Skeletal muscle tissue (tissue), 4 donors: Measurements from ENCODE around the gene RHOBTB3. TPM values are rescaled to one million over a fixed set of nuclear protein-coding genes. Genes with fewer than 3 reads are reported as not detected.

Source experiments
- H3K27ac ChIP-seq: one replicate; pipeline ENCODE4 v1.7.0; 2013; ENCODE audit warnings: mild to moderate bottlenecking, low read depth, low read length, inconsistent platforms
- H3K27me3 ChIP-seq, 3 donors: one replicate each; pipeline ENCODE4 v1.7.0; 2013; ENCODE audit warnings: low read length in 3 of 3; ENCODE audit not compliant: control insufficient read depth in 3 of 3, insufficient read depth in 3 of 3
- H3K36me3 ChIP-seq, 3 donors: one replicate each; pipeline ENCODE4 v1.7.0; 2013; ENCODE audit warnings: low read length in 3 of 3; ENCODE audit not compliant: control insufficient read depth in 3 of 3, insufficient read depth in 3 of 3
- H3K4me1 ChIP-seq, 3 donors: one replicate each; pipeline ENCODE4 v1.7.0; 2013; ENCODE audit warnings: low read length in 3 of 3, mild to moderate bottlenecking in 3 of 3; ENCODE audit not compliant: control insufficient read depth in 3 of 3, insufficient read depth in 3 of 3
- H3K4me3 ChIP-seq, 3 donors: one replicate each; pipeline ENCODE4 v1.7.0; 2013; ENCODE audit warnings: low read length in 3 of 3
- H3K9ac ChIP-seq, 3 donors: one replicate each; pipeline ENCODE4 v1.7.0; 2013; ENCODE audit warnings: low read length in 3 of 3, mild to moderate bottlenecking in 3 of 3, moderate library complexity in 2 of 3, low read depth in 1 of 3
- H3K9me3 ChIP-seq, 3 donors: one replicate each; pipeline ENCODE4 v1.7.0; 2013; ENCODE audit warnings: low read length in 3 of 3; ENCODE audit not compliant: control insufficient read depth in 3 of 3
- total RNA-seq: library from RNA; depleted of rRNA; stranded (reverse); fragments of >200 nt; gene quantifications from one replicate; pipeline ENCODE4 v1.2.3, GENCODE V29; 2014
- donor health status: Osteomylitis.

Gene RHOBTB3
- total RNA-seq, 1 donor from 2014 or later: 640 TPM

GRCh38 chr5:95725937-95726810 lies 5.0 kb upstream of the RHOBTB3 start:
- no peaks in the 10 kb centered on the region for H3K9me3 ChIP-seq
- peaks cover 8 to 9% (median 9%) of the 10 kb centered on the region in 3 donors for H3K4me1 ChIP-seq
- peak overlapping the region in 2 of 3 donors; percentile 9 to 32 for H3K4me3 ChIP-seq
- H3K9ac ChIP-seq: peak overlapping the region in 1 of 3 donors; percentile 12
- H3K36me3 ChIP-seq: no peaks in the 10 kb centered on the region
- H3K27ac ChIP-seq: peak overlapping the region; percentile 36
- no peaks in the 10 kb centered on the region for H3K27me3 ChIP-seq

DNA sequence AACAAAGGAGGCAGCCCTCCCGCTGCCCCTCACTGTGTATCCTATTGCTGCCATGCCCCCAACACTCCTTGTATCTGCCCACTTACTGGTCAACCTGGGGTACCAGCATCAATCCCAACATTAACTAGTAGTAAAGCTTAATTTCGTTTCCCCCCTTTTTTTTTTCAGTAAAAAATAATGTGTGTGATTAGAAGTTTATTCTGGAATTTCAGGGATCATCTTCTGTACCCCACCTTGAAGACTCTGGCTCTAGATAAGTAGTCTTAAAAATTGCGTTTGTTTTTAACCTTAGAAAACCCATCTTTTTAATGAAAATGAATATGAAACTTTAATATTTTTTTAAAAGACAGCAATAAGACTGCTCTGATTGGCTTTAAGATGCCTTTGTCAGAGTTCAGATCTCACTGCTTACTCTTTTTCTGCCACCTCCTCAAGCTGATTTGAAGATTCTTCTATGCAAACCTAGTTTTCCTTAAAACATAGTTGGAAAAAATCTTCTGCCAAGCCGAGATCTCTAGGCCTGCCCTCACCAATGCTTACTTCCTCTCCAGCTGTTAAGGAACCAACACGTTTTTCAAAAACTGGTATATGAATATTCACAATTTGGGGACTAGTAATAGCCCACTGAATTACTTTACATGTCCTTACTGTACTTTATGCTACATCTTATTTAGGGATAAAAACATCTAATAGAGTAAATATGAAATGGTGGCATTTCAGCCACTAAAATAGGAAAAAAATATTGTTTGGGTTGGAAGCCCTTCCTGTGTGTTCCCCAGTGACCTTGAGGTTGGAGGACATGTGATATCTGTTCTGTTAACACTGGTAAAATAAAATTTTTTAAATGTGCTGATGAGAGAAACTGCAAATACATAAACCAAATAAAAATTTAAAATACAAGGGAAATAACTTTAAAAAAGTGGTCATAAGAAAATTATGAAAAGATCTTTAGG lies 4.0 kb upstream of the RHOBTB3 start:
- H3K4me3 ChIP-seq: peak overlapping the region in 2 of 3 donors; percentile 9 to 32
- peaks cover 8 to 9% (median 9%) of the 10 kb centered on the region in 3 donors for H3K4me1 ChIP-seq
- H3K27ac ChIP-seq: peak overlapping the region; percentile 36
- H3K36me3 ChIP-seq: no peaks in the 10 kb centered on the region
- no peak overlapping the region for H3K9ac ChIP-seq
- no peaks in the 10 kb centered on the region for H3K9me3 ChIP-seq
- no peaks in the 10 kb centered on the region for H3K27me3 ChIP-seq

DNA sequence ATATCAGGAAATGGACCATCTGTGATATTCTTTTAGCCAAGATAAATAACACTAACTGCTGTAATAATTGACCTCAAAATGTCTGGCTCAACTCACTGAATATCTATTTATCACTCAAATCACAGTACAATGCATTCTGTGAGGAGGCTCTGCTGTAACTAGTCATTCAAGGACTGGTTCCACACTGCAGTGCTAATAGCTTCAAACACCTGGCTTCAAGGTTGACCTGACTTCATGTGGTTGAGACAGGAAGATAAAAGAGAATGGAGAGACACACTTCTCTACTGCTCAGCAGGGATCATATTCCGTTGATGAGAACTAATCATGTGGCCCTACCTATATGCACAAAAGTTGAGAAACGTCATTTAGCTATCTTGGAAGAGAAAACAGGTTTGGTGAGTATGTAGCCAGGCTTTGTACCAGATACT lies 3.4 kb upstream of the RHOBTB3 start:
- Histone ChIP-seq H3K9ac (no peak overlapping the region), H3K4me3 (no peak overlapping the region), H3K36me3 (no peaks in the 10 kb centered on the region), H3K27ac (peak overlapping the region; percentile 36), H3K4me1 (peaks cover 8 to 9% (median 9%) of the 10 kb centered on the region in 3 donors), H3K9me3 (no peaks in the 10 kb centered on the region), H3K27me3 (no peaks in the 10 kb centered on the region)

GRCh38 chr5:95728494-95729114 lies 2.5 kb upstream of the RHOBTB3 start:
- Histone ChIP-seq H3K27ac (peak overlapping the region; percentile 36), H3K4me1 (peaks cover 8 to 10% (median 8%) of the 10 kb centered on the region in 3 donors)

DNA sequence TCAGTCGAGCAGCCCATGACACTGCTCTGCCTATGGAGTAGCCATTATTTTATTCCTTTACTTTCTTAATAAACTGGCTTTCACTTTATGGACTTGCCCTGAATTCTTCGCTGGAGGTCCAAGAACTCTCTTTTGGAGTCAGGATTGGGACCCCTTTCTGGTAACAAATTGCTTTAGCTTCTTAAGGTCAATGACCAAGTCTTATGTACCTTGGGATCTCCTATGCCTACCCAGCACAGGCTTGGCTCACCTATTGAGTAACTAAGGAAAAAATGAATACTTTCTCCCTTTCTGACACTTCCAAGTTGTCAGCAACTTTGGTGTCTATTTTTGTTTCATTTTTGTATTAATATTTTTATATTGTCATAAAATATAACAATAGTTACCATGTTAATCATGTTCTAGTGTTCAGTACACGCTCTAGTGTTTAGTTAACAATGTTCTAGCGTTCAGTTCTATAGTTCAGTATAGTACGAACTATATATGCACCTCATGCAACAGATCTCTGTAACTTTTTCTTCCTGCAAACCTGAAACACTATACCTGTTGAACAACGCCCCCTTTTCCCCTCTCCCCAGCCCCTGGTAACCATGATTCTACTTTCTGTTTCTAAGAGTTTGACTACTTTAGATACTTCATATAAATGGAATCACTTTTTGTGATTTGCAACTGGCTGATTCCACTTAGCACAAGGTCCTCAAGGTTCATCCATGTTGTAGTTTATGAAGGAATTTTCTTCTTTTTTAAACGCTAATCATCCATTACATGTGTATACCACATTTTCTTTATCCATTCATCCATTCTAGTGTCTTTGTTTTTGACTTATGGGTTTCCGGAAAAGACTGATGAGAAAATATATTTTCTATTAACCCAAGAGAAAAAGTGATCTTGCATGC lies 1.8 kb upstream of the RHOBTB3 start:
- Histone ChIP-seq H3K36me3 (no peaks in the 10 kb centered on the region), H3K9me3 (no peaks in the 10 kb centered on the region), H3K9ac (no peak overlapping the region), H3K27me3 (no peaks in the 10 kb centered on the region), H3K4me3 (no peak overlapping the region), H3K27ac (peak overlapping the region; percentile 92), H3K4me1 (peaks cover 8 to 17% (median 10%) of the 10 kb centered on the region in 3 donors)

More at GRCh38 chr5:95728494-95729114, 2.5 kb upstream of the RHOBTB3 start:
- Histone ChIP-seq H3K9ac (no peak overlapping the region), H3K27me3 (no peaks in the 10 kb centered on the region), H3K36me3 (no peaks in the 10 kb centered on the region), H3K4me3 (no peak overlapping the region), H3K9me3 (no peaks in the 10 kb centered on the region)

- Histone ChIP-seq H3K36me3 (no peaks in the 10 kb centered on the region), H3K27me3 (no peaks in the 10 kb centered on the region), H3K27ac (peak overlapping the region; percentile 92), H3K4me3 (peak overlapping the region; percentile 90 to 96 (median 92)), H3K9ac (peak overlapping the region; percentile 86 to 93 (median 92)), H3K4me1 (peaks cover 15 to 23% (median 16%) of the 10 kb centered on the region in 3 donors), H3K9me3 (no peaks in the 10 kb centered on the region)
Observed at GRCh38 chr5:95730011-95730700, 980 bp upstream of the RHOBTB3 start.

GRCh38 chr5:95731571-95732554 lies 727 bp downstream of the RHOBTB3 start:
- H3K27me3 ChIP-seq: no peaks in the 10 kb centered on the region

More at GRCh38 chr5:95731571-95732554, 727 bp downstream of the RHOBTB3 start:
- peak overlapping the region; percentile 86 to 93 (median 92) for H3K9ac ChIP-seq
- H3K4me1 ChIP-seq: peaks cover 17 to 30% (median 19%) of the 10 kb centered on the region in 3 donors
- peak overlapping the region; percentile 92 for H3K27ac ChIP-seq
- peak overlapping the region; percentile 90 to 96 (median 92) for H3K4me3 ChIP-seq
- H3K36me3 ChIP-seq: no peaks in the 10 kb centered on the region
- H3K9me3 ChIP-seq: no peaks in the 10 kb centered on the region
